ENCODE measurements around the gene ALG14.

ALG14 gene

GRCh38 chr1:95034506-95034905 lies 38.2 kb downstream of the ALG14 start:
- TF ChIP-seq CTCF (IDR thresholded peaks at IDR 0.05), result no peak
- H3K27ac ChIP-seq, result no peak overlapping the region
- peaks cover 18% of the 10 kb centered on the region in 2 experiments for H3K4me1 ChIP-seq (ENCODE audit: control insufficient read depth in 1 of 2, insufficient read depth in 1 of 2, low read depth in 1 of 2, low read length in 1 of 2)
- H3K27me3 ChIP-seq, result no peaks in the 10 kb centered on the region
- no peaks in the 10 kb centered on the region for H3K9me3 ChIP-seq
- no peak overlapping the region for H3K4me3 ChIP-seq (ENCODE audit: low read depth in 1 of 2, low read length in 1 of 2)
- H3K36me3 ChIP-seq, result no peaks in the 10 kb centered on the region

GRCh38 chr1:95033843-95034242 lies 38.9 kb downstream of the ALG14 start:
- TF ChIP-seq CTCF (IDR thresholded peaks at IDR 0.05), result no peak
- Histone ChIP-seq H3K4me3 (ENCODE audit: low read depth in 1 of 2, low read length in 1 of 2) (no peak overlapping the region), H3K27ac (no peak overlapping the region), H3K4me1 (ENCODE audit: control insufficient read depth in 1 of 2, insufficient read depth in 1 of 2, low read depth in 1 of 2, low read length in 1 of 2) (peaks cover 13 to 16% of the 10 kb centered on the region in 2 experiments), H3K27me3 (no peaks in the 10 kb centered on the region), H3K9me3 (no peaks in the 10 kb centered on the region), H3K36me3 (no peaks in the 10 kb centered on the region)

- Histone ChIP-seq H3K4me1 (ENCODE audit: control insufficient read depth in 1 of 2, insufficient read depth in 1 of 2, low read depth in 1 of 2, low read length in 1 of 2) (no peaks in the 10 kb centered on the region), H3K27me3 (no peaks in the 10 kb centered on the region), H3K9me3 (no peaks in the 10 kb centered on the region), H3K36me3 (no peaks in the 10 kb centered on the region), H3K27ac (no peak overlapping the region), H3K4me3 (ENCODE audit: low read depth in 1 of 2, low read length in 1 of 2) (no peak overlapping the region)
- no peak for TF ChIP-seq CTCF (IDR thresholded peaks at IDR 0.05)
These were observed 43.2 kb downstream of the ALG14 start for GRCh38 chr1:95029532-95029931.

- no peaks in the 10 kb centered on the region for H3K27me3 ChIP-seq
- H3K36me3 ChIP-seq, result no peaks in the 10 kb centered on the region
- no peaks in the 10 kb centered on the region for H3K9me3 ChIP-seq
- no peak overlapping the region for H3K4me3 ChIP-seq (ENCODE audit: low read depth in 1 of 2, low read length in 1 of 2)
- no peaks in the 10 kb centered on the region for H3K4me1 ChIP-seq (ENCODE audit: control insufficient read depth in 1 of 2, insufficient read depth in 1 of 2, low read depth in 1 of 2, low read length in 1 of 2)
- no peak overlapping the region for H3K27ac ChIP-seq
- no peak for TF ChIP-seq CTCF (IDR thresholded peaks at IDR 0.05)
These were observed 43.8 kb downstream of the ALG14 start for GRCh38 chr1:95028954-95029353.

GRCh38 chr1:95027046-95027445 lies 45.7 kb downstream of the ALG14 start:
- Histone ChIP-seq H3K4me1 (ENCODE audit: control insufficient read depth in 1 of 2, insufficient read depth in 1 of 2, low read depth in 1 of 2, low read length in 1 of 2) (no peaks in the 10 kb centered on the region), H3K27ac (no peak overlapping the region), H3K9me3 (no peaks in the 10 kb centered on the region), H3K27me3 (no peaks in the 10 kb centered on the region), H3K4me3 (ENCODE audit: low read depth in 1 of 2, low read length in 1 of 2) (no peak overlapping the region), H3K36me3 (no peaks in the 10 kb centered on the region)
- no peak for TF ChIP-seq CTCF (IDR thresholded peaks at IDR 0.05)
